ENCODE data around the gene TRPC4AP.

The TRPC4AP gene

DNA sequence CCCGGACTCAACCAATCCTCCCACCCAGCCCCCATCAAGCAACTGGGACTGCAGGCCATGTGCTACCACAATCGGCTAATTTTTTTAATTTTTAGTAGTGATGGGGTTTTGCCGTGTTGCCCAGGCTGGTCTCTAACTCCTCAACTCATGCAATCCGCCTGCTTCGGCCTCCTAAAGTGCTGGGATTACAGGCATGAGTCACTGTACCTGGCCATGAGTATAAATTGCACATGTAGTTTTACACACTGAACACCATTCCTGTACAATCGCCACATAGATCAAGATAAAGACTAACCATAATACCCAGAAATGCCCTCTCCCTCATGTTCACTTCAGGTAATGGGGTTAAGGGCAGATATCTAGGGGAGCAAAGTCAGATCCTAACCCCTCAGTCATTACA lies 26.4 kb downstream of the TRPC4AP start:
- no peak for TF ChIP-seq CTCF (IDR thresholded peaks at IDR 0.05; ENCODE audit: low read depth, low read length)
- DNase-seq: no peak
- Histone ChIP-seq H3K36me3 (peaks cover 18% of the 10 kb centered on the region), H3K27me3 (ENCODE audit: insufficient read depth, low read depth, severe bottlenecking) (no peaks in the 10 kb centered on the region), H3K4me3 (ENCODE audit: low read depth, low read length) (no peak overlapping the region), H3K9me3 (ENCODE audit: severe bottlenecking) (no peaks in the 10 kb centered on the region), H3K27ac (no peak overlapping the region)

DNA sequence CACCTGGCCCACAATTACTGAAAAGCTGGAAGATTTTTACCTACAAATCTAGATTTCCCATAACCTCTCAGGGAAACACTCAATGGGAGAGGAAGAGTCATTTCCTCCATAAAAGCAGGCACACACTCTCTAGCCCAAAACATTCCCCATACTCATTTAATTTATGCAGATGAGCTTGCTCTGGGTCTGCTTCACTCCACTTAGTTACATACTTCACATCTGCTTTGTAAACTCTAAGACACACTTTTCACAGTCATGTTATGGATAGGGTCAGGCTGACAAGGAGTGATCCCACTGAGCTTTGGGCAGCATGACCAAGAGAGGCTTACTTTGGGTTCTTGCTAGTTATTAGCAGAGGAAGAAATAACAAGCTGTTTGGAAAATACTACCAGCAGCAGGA lies 27.4 kb downstream of the TRPC4AP start:
- Histone ChIP-seq H3K36me3 (peaks cover 18% of the 10 kb centered on the region), H3K27ac (no peak overlapping the region), H3K4me3 (ENCODE audit: low read depth, low read length) (no peak overlapping the region), H3K27me3 (ENCODE audit: insufficient read depth, low read depth, severe bottlenecking) (no peaks in the 10 kb centered on the region), H3K9me3 (ENCODE audit: severe bottlenecking) (no peaks in the 10 kb centered on the region)
- TF ChIP-seq CTCF (IDR thresholded peaks at IDR 0.05; ENCODE audit: low read depth, low read length): no peak
- no peak for DNase-seq

- Histone ChIP-seq H3K36me3 (peaks cover 12% of the 10 kb centered on the region), H3K27ac (no peak overlapping the region), H3K4me3 (ENCODE audit: low read depth, low read length) (no peak overlapping the region), H3K27me3 (ENCODE audit: insufficient read depth, low read depth, severe bottlenecking) (no peaks in the 10 kb centered on the region), H3K9me3 (ENCODE audit: severe bottlenecking) (no peaks in the 10 kb centered on the region)
- no peak for TF ChIP-seq CTCF (IDR thresholded peaks at IDR 0.05; ENCODE audit: low read depth, low read length)
- DNase-seq: no peak
Observed at GRCh38 chr20:35063168-35063567, 29.4 kb downstream of the TRPC4AP start.

GRCh38 chr20:35062478-35062877 lies 30.1 kb downstream of the TRPC4AP start:
- no peak overlapping the region for H3K4me3 ChIP-seq (ENCODE audit: low read depth, low read length)
- TF ChIP-seq CTCF (IDR thresholded peaks at IDR 0.05; ENCODE audit: low read depth, low read length): no peak

DNA sequence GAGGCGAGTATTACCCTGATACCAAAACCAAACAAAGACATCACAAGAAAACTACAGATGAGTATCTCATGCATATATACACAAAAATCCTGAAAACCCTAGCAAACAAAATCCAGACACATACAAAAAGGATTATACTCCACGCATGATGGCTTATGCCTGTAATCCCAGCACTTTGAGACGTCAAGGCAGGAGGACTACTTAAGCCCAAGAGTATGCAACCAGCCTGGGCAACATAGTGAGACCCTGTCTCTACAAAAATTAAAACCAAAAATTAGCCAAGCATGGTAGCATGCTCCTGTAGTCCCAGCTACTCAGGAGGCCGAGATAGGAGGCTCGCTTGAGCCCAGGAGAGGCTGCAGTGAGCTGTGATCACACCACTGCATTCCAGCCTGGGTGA lies 32.4 kb downstream of the TRPC4AP start:
- no peak for DNase-seq
- Histone ChIP-seq H3K27me3 (ENCODE audit: insufficient read depth, low read depth, severe bottlenecking) (no peaks in the 10 kb centered on the region), H3K36me3 (peaks cover 22% of the 10 kb centered on the region), H3K4me3 (ENCODE audit: low read depth, low read length) (no peak overlapping the region), H3K9me3 (ENCODE audit: severe bottlenecking) (no peaks in the 10 kb centered on the region), H3K27ac (no peak overlapping the region)
- no peak for TF ChIP-seq CTCF (IDR thresholded peaks at IDR 0.05; ENCODE audit: low read depth, low read length)

More at GRCh38 chr20:35062478-35062877, 30.1 kb downstream of the TRPC4AP start:
- DNase-seq: no peak
- Histone ChIP-seq H3K36me3 (peaks cover 12% of the 10 kb centered on the region), H3K27ac (no peak overlapping the region), H3K9me3 (ENCODE audit: severe bottlenecking) (no peaks in the 10 kb centered on the region), H3K27me3 (ENCODE audit: insufficient read depth, low read depth, severe bottlenecking) (no peaks in the 10 kb centered on the region)

- DNase-seq: no peak
- H3K27ac ChIP-seq: no peak overlapping the region
- H3K4me3 ChIP-seq (ENCODE audit: low read depth, low read length): no peak overlapping the region
- no peaks in the 10 kb centered on the region for H3K9me3 ChIP-seq (ENCODE audit: severe bottlenecking)
- TF ChIP-seq CTCF (IDR thresholded peaks at IDR 0.05; ENCODE audit: low read depth, low read length): no peak
- H3K36me3 ChIP-seq: peaks cover 25% of the 10 kb centered on the region
- no peaks in the 10 kb centered on the region for H3K27me3 ChIP-seq (ENCODE audit: insufficient read depth, low read depth, severe bottlenecking)
Observed at GRCh38 chr20:35059612-35060011, 33.0 kb downstream of the TRPC4AP start.

Measured in WERI-Rb-1 (cell line).